GM23338 (cell line): Measurements from ENCODE around the gene GLB1L3. TPM values are rescaled to one million over a fixed set of nuclear protein-coding genes. Genes with fewer than 3 reads are reported as not detected.

Source experiments
- ATAC-seq: fragments of 200-7000 bp; cut with Tn5 transposase; 3 replicates; pipeline ENCODE4 v1.9.1; 2020
- DNase-seq: peaks from one replicate; pipeline ENCODE4 v3.0.0-alpha.2; 2015; ENCODE audit warnings: low spot score
- H2AFZ ChIP-seq: fragments of 200-600 bp; sonication (generic); 2 replicates; pipeline ENCODE4 v1.8.0; 2016; ENCODE audit warnings: antibody characterized with exemption, mild to moderate bottlenecking, moderate library complexity
- H3F3A ChIP-seq: fragments of 200-600 bp; sonication (generic); replicated peaks from 2 replicates; pipeline ENCODE4 v1.8.0; 2017; ENCODE audit warnings: antibody characterized with exemption, mixed run types, low read depth
- H3K27ac ChIP-seq: fragments of 200-600 bp; sonication (generic); 2 replicates; pipeline ENCODE4 v1.6.1; 2016; ENCODE audit warnings: low read depth
- H3K27me3 ChIP-seq: fragments of 200-600 bp; sonication (generic); 2 replicates; pipeline ENCODE4 v1.8.0; 2016; ENCODE audit warnings: mild to moderate bottlenecking, mixed run types, moderate library complexity; ENCODE audit not compliant: insufficient read depth
- H3K36me3 ChIP-seq: fragments of 200-600 bp; sonication (generic); 2 replicates; pipeline ENCODE4 v1.8.0; 2016; ENCODE audit warnings: mild to moderate bottlenecking; ENCODE audit not compliant: insufficient read depth
- H3K4me1 ChIP-seq: fragments of 200-600 bp; sonication (generic); 2 replicates; pipeline ENCODE4 v1.8.0; 2016; ENCODE audit warnings: mild to moderate bottlenecking, moderate library complexity; ENCODE audit not compliant: insufficient read depth
- H3K4me2 ChIP-seq: fragments of 200-600 bp; sonication (generic); 2 replicates; pipeline ENCODE4 v1.7.1; 2017; ENCODE audit warnings: mixed run types
- H3K4me3 ChIP-seq: fragments of 200-600 bp; sonication (generic); 2 replicates; pipeline ENCODE4 v1.6.1; 2016; ENCODE audit warnings: mixed run types
- H3K79me2 ChIP-seq: fragments of 200-600 bp; sonication (generic); replicated peaks from 2 replicates; pipeline ENCODE4 v1.8.0; 2017; ENCODE audit warnings: mild to moderate bottlenecking; ENCODE audit not compliant: insufficient read depth
- H3K9me2 ChIP-seq: fragments of 200-600 bp; sonication (generic); 2 replicates; pipeline ENCODE4 v1.8.0; 2017; ENCODE audit not compliant: insufficient read depth
- H4K20me1 ChIP-seq: fragments of 200-600 bp; sonication (generic); replicated peaks from 2 replicates; pipeline ENCODE4 v1.8.0; 2017; ENCODE audit warnings: mild to moderate bottlenecking; ENCODE audit not compliant: insufficient read depth
- H3K27ac Mint-ChIP-seq: 2 replicates; pipeline ENCODE4 v1.8.0; 2020; ENCODE audit warnings: inconsistent platforms, mild to moderate bottlenecking, moderate library complexity, mixed read lengths
- H3K27me3 Mint-ChIP-seq: 3 replicates; pipeline ENCODE4 v1.8.0; 2022; ENCODE audit warnings: low read depth, mild to moderate bottlenecking, moderate library complexity, mixed read lengths, inconsistent platforms; ENCODE audit not compliant: insufficient read depth, poor library complexity
- H3K36me3 Mint-ChIP-seq: 3 replicates; pipeline ENCODE4 v1.8.0; 2021; ENCODE audit warnings: low read depth, mild to moderate bottlenecking, inconsistent platforms, moderate library complexity, mixed read lengths
- H3K4me1 Mint-ChIP-seq: 3 replicates; pipeline ENCODE4 v1.8.0; 2020; ENCODE audit warnings: mild to moderate bottlenecking, inconsistent platforms, mixed read lengths
- H3K4me3 Mint-ChIP-seq: 3 replicates; pipeline ENCODE4 v1.8.0; 2021; ENCODE audit warnings: moderate library complexity, mild to moderate bottlenecking, inconsistent platforms, mixed read lengths
- H3K9me3 Mint-ChIP-seq: 3 replicates; pipeline ENCODE4 v1.8.0; 2020; ENCODE audit warnings: moderate library complexity, mild to moderate bottlenecking, inconsistent platforms, mixed read lengths
- CREB1 ChIP-seq: fragments of 250-450 bp; sonication (Bioruptor Pico); IDR thresholded peaks from 2 replicates; pipeline ENCODE4 v1.5.0; 2020; ENCODE audit warnings: low read depth, mild to moderate bottlenecking, moderate library complexity
- EZH2 ChIP-seq: fragments of 200-600 bp; sonication (generic); IDR thresholded peaks from one replicate; pipeline ENCODE4 v1.8.0; 2017; ENCODE audit warnings: antibody characterized with exemption, mild to moderate bottlenecking, low read depth; ENCODE audit not compliant: unreplicated experiment
- EZH2phosphoT487 ChIP-seq: fragments of 200-600 bp; sonication (generic); IDR thresholded peaks from one replicate; pipeline ENCODE4 v1.8.1; 2018; ENCODE audit warnings: antibody characterized with exemption; ENCODE audit not compliant: unreplicated experiment
- JUNB ChIP-seq: IDR thresholded peaks from one replicate; pipeline ENCODE4 v1.6.1; 2016; ENCODE audit warnings: antibody characterized with exemption; ENCODE audit not compliant: unreplicated experiment
- NANOG ChIP-seq: IDR thresholded peaks from 2 replicates; pipeline ENCODE4 v1.6.1; 2016; ENCODE audit warnings: antibody characterized with exemption, borderline replicate concordance
- POLR2AphosphoS5 ChIP-seq: IDR thresholded peaks from 2 replicates; pipeline ENCODE4 v1.6.1; 2016; ENCODE audit warnings: antibody characterized with exemption, low read depth
- STAT1 ChIP-seq: IDR thresholded peaks from one replicate; pipeline ENCODE4 v1.6.1; 2016; ENCODE audit warnings: antibody characterized with exemption; ENCODE audit not compliant: unreplicated experiment
- ZNF114 ChIP-seq: fragments of 250-450 bp; sonication (Bioruptor Pico); IDR thresholded peaks from 2 replicates; pipeline ENCODE4 v1.5.0; 2020; ENCODE audit warnings: mild to moderate bottlenecking, moderate library complexity
- polyA plus RNA-seq: library from polyadenylated mRNA; unstranded; fragments of >200 nt; fragmentation: Nextera tagmentation; extraction: Ambion mirVana; gene quantifications from 2 replicates; pipeline ENCODE4 v1.2.1, GENCODE V29; 2016
- total RNA-seq: library from RNA; depleted of rRNA; stranded (reverse); fragments of >200 nt; shearing (Covaris generic); gene quantifications from 2 replicates; pipeline ENCODE4 v1.2.3, GENCODE V29; 2014
- TF ChIP-seq, protein P1 (sequence below), 2 experiments: fragments of 200-600 bp in 1 of 2; sonication (generic) in 1 of 2; conservative IDR thresholded peaks; 2 replicates each; pipeline versions ENCODE4 v1.5.1 to v1.6.1; 2016 to 2017; ENCODE audit warnings: antibody characterized with exemption in 2 of 2, low read depth in 2 of 2, mild to moderate bottlenecking in 2 of 2, moderate library complexity in 1 of 2
- TF ChIP-seq, protein P2 (sequence below): IDR thresholded peaks from one replicate; pipeline ENCODE4 v1.6.1; 2018; ENCODE audit warnings: antibody characterized with exemption; ENCODE audit not compliant: unreplicated experiment
- TF ChIP-seq, protein P3 (sequence below): fragments of 250-450 bp; sonication (Bioruptor Pico); IDR thresholded peaks from 2 replicates; pipeline ENCODE4 v1.5.0; 2020; ENCODE audit warnings: mild to moderate bottlenecking, moderate library complexity
- TF ChIP-seq, protein P4 (sequence below): IDR thresholded peaks from 2 replicates; pipeline ENCODE4 v1.6.1; 2016; ENCODE audit warnings: antibody characterized with exemption

Gene GLB1L3
- total and polyA plus RNA-seq, 2 experiments from 2014 or later, result 28.8 to 33.1 TPM

DNA sequence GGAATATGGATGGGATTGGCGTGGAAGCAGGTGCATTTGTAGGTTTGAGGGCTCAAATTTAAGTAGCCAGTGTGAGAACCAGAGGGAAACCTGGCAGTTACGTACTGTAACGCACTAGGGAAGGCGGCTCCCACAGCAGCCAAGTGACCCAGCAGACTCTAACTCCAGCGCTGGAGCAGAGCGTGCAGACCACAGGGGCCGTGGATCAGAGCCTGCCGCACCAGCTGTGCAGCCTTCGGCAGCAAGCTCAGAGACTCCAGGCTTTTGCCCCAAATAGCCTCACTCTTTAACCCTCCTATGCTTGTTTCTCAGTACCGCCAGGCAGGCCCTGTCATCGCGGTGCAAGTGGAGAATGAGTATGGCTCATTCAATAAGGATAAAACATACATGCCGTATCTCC lies 12.3 kb downstream of the GLB1L3 start (continued):
- TF ChIP-seq, protein P1, sequence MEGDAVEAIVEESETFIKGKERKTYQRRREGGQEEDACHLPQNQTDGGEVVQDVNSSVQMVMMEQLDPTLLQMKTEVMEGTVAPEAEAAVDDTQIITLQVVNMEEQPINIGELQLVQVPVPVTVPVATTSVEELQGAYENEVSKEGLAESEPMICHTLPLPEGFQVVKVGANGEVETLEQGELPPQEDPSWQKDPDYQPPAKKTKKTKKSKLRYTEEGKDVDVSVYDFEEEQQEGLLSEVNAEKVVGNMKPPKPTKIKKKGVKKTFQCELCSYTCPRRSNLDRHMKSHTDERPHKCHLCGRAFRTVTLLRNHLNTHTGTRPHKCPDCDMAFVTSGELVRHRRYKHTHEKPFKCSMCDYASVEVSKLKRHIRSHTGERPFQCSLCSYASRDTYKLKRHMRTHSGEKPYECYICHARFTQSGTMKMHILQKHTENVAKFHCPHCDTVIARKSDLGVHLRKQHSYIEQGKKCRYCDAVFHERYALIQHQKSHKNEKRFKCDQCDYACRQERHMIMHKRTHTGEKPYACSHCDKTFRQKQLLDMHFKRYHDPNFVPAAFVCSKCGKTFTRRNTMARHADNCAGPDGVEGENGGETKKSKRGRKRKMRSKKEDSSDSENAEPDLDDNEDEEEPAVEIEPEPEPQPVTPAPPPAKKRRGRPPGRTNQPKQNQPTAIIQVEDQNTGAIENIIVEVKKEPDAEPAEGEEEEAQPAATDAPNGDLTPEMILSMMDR (conservative IDR thresholded peaks at IDR 0.05; ENCODE audit: low read depth in 2 of 2), result no peak
- no peak for TF ChIP-seq NANOG
- TF ChIP-seq STAT1, result no peak
- TF ChIP-seq ZNF114 (CRISPR knock-in tag), result no peak
- TF ChIP-seq JUNB, result no peak
- TF ChIP-seq EZH2phosphoT487, result no peak
- no peak for TF ChIP-seq POLR2AphosphoS5
- no peak for TF ChIP-seq EZH2
- TF ChIP-seq, protein P2, sequence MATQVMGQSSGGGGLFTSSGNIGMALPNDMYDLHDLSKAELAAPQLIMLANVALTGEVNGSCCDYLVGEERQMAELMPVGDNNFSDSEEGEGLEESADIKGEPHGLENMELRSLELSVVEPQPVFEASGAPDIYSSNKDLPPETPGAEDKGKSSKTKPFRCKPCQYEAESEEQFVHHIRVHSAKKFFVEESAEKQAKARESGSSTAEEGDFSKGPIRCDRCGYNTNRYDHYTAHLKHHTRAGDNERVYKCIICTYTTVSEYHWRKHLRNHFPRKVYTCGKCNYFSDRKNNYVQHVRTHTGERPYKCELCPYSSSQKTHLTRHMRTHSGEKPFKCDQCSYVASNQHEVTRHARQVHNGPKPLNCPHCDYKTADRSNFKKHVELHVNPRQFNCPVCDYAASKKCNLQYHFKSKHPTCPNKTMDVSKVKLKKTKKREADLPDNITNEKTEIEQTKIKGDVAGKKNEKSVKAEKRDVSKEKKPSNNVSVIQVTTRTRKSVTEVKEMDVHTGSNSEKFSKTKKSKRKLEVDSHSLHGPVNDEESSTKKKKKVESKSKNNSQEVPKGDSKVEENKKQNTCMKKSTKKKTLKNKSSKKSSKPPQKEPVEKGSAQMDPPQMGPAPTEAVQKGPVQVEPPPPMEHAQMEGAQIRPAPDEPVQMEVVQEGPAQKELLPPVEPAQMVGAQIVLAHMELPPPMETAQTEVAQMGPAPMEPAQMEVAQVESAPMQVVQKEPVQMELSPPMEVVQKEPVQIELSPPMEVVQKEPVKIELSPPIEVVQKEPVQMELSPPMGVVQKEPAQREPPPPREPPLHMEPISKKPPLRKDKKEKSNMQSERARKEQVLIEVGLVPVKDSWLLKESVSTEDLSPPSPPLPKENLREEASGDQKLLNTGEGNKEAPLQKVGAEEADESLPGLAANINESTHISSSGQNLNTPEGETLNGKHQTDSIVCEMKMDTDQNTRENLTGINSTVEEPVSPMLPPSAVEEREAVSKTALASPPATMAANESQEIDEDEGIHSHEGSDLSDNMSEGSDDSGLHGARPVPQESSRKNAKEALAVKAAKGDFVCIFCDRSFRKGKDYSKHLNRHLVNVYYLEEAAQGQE, result no peak
- TF ChIP-seq CREB1 (CRISPR knock-in tag), result no peak

GRCh38 chr11:134289167-134289566 lies 13.0 kb downstream of the GLB1L3 start:
- ATAC-seq (no peak), DNase-seq (no peak)
- Mint-ChIP-seq H3K27me3 (peaks cover 9% of the 10 kb centered on the region), H3K4me1 (peaks cover 25% of the 10 kb centered on the region), H3K4me3 (no peak overlapping the region), H3K9me3 (no peaks in the 10 kb centered on the region), H3K27ac (peak overlapping the region; percentile 92), H3K36me3 (peaks cover 70% of the 10 kb centered on the region)
- Histone ChIP-seq H3K4me3 (no peak overlapping the region), H3K27me3 (no peaks in the 10 kb centered on the region), H3K36me3 (peaks cover 21% of the 10 kb centered on the region), H3K4me2 (no peak overlapping the region), H2AFZ (no peak overlapping the region), H4K20me1 (no peaks in the 10 kb centered on the region), H3K27ac (no peak overlapping the region), H3K4me1 (0 out of 2 replicates have a peak, but pooled peaks cover 6% of the 10 kb centered on the region), H3F3A (no peaks in the 10 kb centered on the region), H3K79me2 (no peaks in the 10 kb centered on the region), H3K9me2 (no peaks in the 10 kb centered on the region)
- TF ChIP-seq, protein P3, sequence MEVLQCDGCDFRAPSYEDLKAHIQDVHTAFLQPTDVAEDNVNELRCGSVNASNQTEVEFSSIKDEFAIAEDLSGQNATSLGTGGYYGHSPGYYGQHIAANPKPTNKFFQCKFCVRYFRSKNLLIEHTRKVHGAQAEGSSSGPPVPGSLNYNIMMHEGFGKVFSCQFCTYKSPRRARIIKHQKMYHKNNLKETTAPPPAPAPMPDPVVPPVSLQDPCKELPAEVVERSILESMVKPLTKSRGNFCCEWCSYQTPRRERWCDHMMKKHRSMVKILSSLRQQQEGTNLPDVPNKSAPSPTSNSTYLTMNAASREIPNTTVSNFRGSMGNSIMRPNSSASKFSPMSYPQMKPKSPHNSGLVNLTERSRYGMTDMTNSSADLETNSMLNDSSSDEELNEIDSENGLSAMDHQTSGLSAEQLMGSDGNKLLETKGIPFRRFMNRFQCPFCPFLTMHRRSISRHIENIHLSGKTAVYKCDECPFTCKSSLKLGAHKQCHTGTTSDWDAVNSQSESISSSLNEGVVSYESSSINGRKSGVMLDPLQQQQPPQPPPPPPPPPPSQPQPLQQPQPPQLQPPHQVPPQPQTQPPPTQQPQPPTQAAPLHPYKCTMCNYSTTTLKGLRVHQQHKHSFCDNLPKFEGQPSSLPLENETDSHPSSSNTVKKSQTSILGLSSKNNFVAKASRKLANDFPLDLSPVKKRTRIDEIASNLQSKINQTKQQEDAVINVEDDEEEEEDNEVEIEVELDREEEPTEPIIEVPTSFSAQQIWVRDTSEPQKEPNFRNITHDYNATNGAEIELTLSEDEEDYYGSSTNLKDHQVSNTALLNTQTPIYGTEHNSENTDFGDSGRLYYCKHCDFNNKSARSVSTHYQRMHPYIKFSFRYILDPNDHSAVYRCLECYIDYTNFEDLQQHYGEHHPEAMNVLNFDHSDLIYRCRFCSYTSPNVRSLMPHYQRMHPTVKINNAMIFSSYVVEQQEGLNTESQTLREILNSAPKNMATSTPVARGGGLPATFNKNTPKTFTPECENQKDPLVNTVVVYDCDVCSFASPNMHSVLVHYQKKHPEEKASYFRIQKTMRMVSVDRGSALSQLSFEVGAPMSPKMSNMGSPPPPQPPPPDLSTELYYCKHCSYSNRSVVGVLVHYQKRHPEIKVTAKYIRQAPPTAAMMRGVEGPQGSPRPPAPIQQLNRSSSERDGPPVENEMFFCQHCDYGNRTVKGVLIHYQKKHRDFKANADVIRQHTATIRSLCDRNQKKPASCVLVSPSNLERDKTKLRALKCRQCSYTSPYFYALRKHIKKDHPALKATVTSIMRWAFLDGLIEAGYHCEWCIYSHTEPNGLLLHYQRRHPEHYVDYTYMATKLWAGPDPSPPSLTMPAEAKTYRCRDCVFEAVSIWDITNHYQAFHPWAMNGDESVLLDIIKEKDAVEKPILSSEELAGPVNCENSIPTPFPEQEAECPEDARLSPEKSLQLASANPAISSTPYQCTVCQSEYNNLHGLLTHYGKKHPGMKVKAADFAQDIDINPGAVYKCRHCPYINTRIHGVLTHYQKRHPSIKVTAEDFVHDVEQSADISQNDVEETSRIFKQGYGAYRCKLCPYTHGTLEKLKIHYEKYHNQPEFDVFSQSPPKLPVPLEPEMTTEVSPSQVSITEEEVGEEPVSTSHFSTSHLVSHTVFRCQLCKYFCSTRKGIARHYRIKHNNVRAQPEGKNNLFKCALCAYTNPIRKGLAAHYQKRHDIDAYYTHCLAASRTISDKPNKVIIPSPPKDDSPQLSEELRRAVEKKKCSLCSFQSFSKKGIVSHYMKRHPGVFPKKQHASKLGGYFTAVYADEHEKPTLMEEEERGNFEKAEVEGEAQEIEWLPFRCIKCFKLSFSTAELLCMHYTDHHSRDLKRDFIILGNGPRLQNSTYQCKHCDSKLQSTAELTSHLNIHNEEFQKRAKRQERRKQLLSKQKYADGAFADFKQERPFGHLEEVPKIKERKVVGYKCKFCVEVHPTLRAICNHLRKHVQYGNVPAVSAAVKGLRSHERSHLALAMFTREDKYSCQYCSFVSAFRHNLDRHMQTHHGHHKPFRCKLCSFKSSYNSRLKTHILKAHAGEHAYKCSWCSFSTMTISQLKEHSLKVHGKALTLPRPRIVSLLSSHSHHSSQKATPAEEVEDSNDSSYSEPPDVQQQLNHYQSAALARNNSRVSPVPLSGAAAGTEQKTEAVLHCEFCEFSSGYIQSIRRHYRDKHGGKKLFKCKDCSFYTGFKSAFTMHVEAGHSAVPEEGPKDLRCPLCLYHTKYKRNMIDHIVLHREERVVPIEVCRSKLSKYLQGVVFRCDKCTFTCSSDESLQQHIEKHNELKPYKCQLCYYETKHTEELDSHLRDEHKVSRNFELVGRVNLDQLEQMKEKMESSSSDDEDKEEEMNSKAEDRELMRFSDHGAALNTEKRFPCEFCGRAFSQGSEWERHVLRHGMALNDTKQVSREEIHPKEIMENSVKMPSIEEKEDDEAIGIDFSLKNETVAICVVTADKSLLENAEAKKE (CRISPR knock-in tag), result no peak
- TF ChIP-seq, protein P4, sequence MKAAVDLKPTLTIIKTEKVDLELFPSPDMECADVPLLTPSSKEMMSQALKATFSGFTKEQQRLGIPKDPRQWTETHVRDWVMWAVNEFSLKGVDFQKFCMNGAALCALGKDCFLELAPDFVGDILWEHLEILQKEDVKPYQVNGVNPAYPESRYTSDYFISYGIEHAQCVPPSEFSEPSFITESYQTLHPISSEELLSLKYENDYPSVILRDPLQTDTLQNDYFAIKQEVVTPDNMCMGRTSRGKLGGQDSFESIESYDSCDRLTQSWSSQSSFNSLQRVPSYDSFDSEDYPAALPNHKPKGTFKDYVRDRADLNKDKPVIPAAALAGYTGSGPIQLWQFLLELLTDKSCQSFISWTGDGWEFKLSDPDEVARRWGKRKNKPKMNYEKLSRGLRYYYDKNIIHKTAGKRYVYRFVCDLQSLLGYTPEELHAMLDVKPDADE, result no peak
- TF ChIP-seq NANOG (no peak), ZNF114 (CRISPR knock-in tag) (no peak), JUNB (no peak), EZH2 (no peak)
